C4-2B (cell line): ENCODE data around the gene CA4.

Source experiments
- H3K27ac ChIP-seq: fragments of 450-650 bp; 2 replicates; pipeline ENCODE4 v1.5.1; 2017
- CTCF ChIP-seq: fragments of 450-650 bp; conservative IDR thresholded peaks from 2 replicates; pipeline ENCODE4 v1.5.1; 2017; ENCODE audit warnings: mild to moderate bottlenecking
- ZFX ChIP-seq: fragments of 450-650 bp; IDR thresholded peaks from 2 replicates; pipeline ENCODE4 v1.6.1; 2017

The CA4 gene

GRCh38 chr17:60155427-60155814 is 5.6 kb downstream of the CA4 start:
- H3K27ac ChIP-seq, result peak overlapping the region; percentile 19
- TF ChIP-seq CTCF (no peak), ZFX (no peak)

- peak overlapping the region; percentile 19 for H3K27ac ChIP-seq
- no peak for TF ChIP-seq CTCF
- no peak for TF ChIP-seq ZFX
Measured at GRCh38 chr17:60155815-60156214, 6.0 kb downstream of the CA4 start.

GRCh38 chr17:60156746-60157145 is 7.0 kb downstream of the CA4 start:
- no peak overlapping the region for H3K27ac ChIP-seq
- TF ChIP-seq CTCF (no peak), ZFX (no peak)

GRCh38 chr17:60157487-60158040 is 7.8 kb downstream of the CA4 start:
- TF ChIP-seq ZFX (no peak), CTCF (no peak)
- H3K27ac ChIP-seq, result no peak overlapping the region

GRCh38 chr17:60158751-60159478 is 9.1 kb downstream of the CA4 start:
- no peak for TF ChIP-seq CTCF
- no peak for TF ChIP-seq ZFX
- H3K27ac ChIP-seq, result no peak overlapping the region

GRCh38 chr17:60159479-60159866 is 9.7 kb downstream of the CA4 start:
- H3K27ac ChIP-seq, result no peak overlapping the region
- TF ChIP-seq CTCF (no peak), ZFX (no peak)

GRCh38 chr17:60160829-60161501 is 11.2 kb downstream of the CA4 start:
- H3K27ac ChIP-seq, result no peak overlapping the region; the same call in 1 of the 2 replicates
- no peak for TF ChIP-seq ZFX
- no peak for TF ChIP-seq CTCF
